Amygdala (tissue), 56 donors: Measurements from ENCODE around the gene TBC1D22A.

Experiments
- DNase-seq, 56 donors: peaks; one replicate each; lab custom pipeline; 2025; lab: John Stamatoyannopoulos, UW

TBC1D22A gene

GRCh38 chr22:47207387-47207786 is 444.9 kb downstream of the TBC1D22A start:
- DNase-seq: no peak

- DNase-seq: no peak
These were observed 445.6 kb downstream of the TBC1D22A start for GRCh38 chr22:47207846-47208554.

GRCh38 chr22:47208630-47209029 is 446.2 kb downstream of the TBC1D22A start:
- DNase-seq: no peak

- no peak for DNase-seq
These were observed 446.6 kb downstream of the TBC1D22A start for GRCh38 chr22:47209040-47209514.

GRCh38 chr22:47209547-47210023 is 447.1 kb downstream of the TBC1D22A start:
- no peak for DNase-seq

- no peak for DNase-seq
These were observed 447.7 kb downstream of the TBC1D22A start for GRCh38 chr22:47210112-47210657.

GRCh38 chr22:47210686-47211085 is 448.2 kb downstream of the TBC1D22A start:
- no peak for DNase-seq

- no peak for DNase-seq
These were observed 451.3 kb downstream of the TBC1D22A start for GRCh38 chr22:47213571-47214230.

GRCh38 chr22:47215851-47216250 is 453.4 kb downstream of the TBC1D22A start:
- no peak for DNase-seq

- DNase-seq: no peak
These were observed 456.2 kb downstream of the TBC1D22A start for GRCh38 chr22:47218671-47219070.

- DNase-seq: no peak
These were observed 457.3 kb downstream of the TBC1D22A start for GRCh38 chr22:47219789-47220188.

GRCh38 chr22:47220752-47221151 is 458.3 kb downstream of the TBC1D22A start:
- no peak for DNase-seq

GRCh38 chr22:47221840-47222615 is 459.6 kb downstream of the TBC1D22A start:
- peak in 1 of 56 donors; percentile 44 for DNase-seq
